Upper lobe of left lung (tissue), 6 donors: ENCODE results near the gene PLIN4. TPM values are rescaled to one million over a fixed set of nuclear protein-coding genes. Genes with fewer than 3 reads are reported as not detected.

Source experiments
- ATAC-seq, 2 donors: fragments of 200-7000 bp; cut with Tn5 transposase; one replicate each; pipeline ENCODE4 v1.9.1; 2022; ENCODE audit warnings: mild to moderate bottlenecking in 2 of 2, moderate library complexity in 2 of 2; ENCODE audit not compliant: low FRiP score in 2 of 2
- DNase-seq, 2 donors: peaks; one replicate each; pipeline ENCODE4 v3.0.0-alpha.2; 2019 to 2020
- H3K27ac ChIP-seq, 4 donors: fragments of 200-600 bp; sonication (generic); one replicate each; pipeline ENCODE4 v1.5.1; 2016 to 2019
- H3K27me3 ChIP-seq, 4 donors: fragments of 200-600 bp; sonication (generic); one replicate each; pipeline ENCODE4 v1.5.1; 2017 to 2019
- H3K36me3 ChIP-seq, 4 donors: fragments of 200-600 bp; sonication (generic); one replicate each; pipeline ENCODE4 v1.5.1; 2016 to 2019
- H3K4me1 ChIP-seq, 4 donors: fragments of 200-600 bp; sonication (generic); one replicate each; pipeline ENCODE4 v1.5.1; 2018 to 2019
- H3K4me3 ChIP-seq, 4 donors: fragments of 200-600 bp; sonication (generic); one replicate each; pipeline ENCODE4 v1.5.1; 2017 to 2019; ENCODE audit warnings: mild to moderate bottlenecking in 2 of 4, moderate library complexity in 1 of 4
- H3K9me3 ChIP-seq, 4 donors: fragments of 200-600 bp; sonication (generic); one replicate each; pipeline ENCODE4 v1.5.1; 2018 to 2019
- CTCF ChIP-seq, 6 experiments: fragments of 450-650 bp in 4 of 6; fragments of 200-600 bp in 2 of 6; sonication (generic) in 2 of 6; IDR thresholded peaks; one replicate each; pipeline ENCODE4 v1.5.1; 2016 to 2019; ENCODE audit warnings: antibody characterized with exemption in 6 of 6
- EP300 ChIP-seq, 4 donors: sonication (generic); formaldehyde crosslinking; IDR thresholded peaks; one replicate each; pipeline ENCODE4 v1.5.1; 2017; ENCODE audit warnings: antibody characterized with exemption in 4 of 4, control low read depth in 2 of 4
- POLR2A ChIP-seq, 4 donors: fragments of 450-650 bp; IDR thresholded peaks; one replicate each; pipeline ENCODE4 v1.5.1; 2016 to 2017; ENCODE audit warnings: antibody characterized with exemption in 4 of 4, mild to moderate bottlenecking in 2 of 4
- POLR2AphosphoS5 ChIP-seq, 2 donors: sonication (generic); formaldehyde crosslinking; IDR thresholded peaks; one replicate each; pipeline ENCODE4 v1.5.1; 2017; ENCODE audit warnings: antibody characterized with exemption in 2 of 2
- WGBS, 2 donors: methylation state at CpG; one replicate each; pipeline ENCODE4 v1.1.5; 2017 to 2018; 5-methylcytosine and 5-hydroxymethylcytosine counted together
- total RNA-seq, 6 donors: library from RNA; depleted of rRNA in 4 of 6; stranded (reverse); fragments of >200 nt in 4 of 6; gene quantifications; one replicate each; pipeline versions ENCODE4 v1.1.0 to v1.2.1, GENCODE V29; 2016 to 2021
- donor health status: DM: no; HTN: no; CAD: no; lungs with moderate emphysema.
- donor health status: DM: no; HTN: yes; CAD: no; lungs with severe emphysema.

Gene PLIN4
- total RNA-seq, 6 donors from 2014 or later = 1.8 to 11.5 (median 3.8) TPM

GRCh38 chr19:4539169-4539692 is 20.9 kb upstream of the PLIN4 start:
- WGBS, 2 donors = 75 to 81% methylated on average over 2 to 3 of the region's 3 CpGs
- peaks cover 11 to 43% (median 24%) of the 10 kb centered on the region in 4 donors for H3K4me1 ChIP-seq
- TF ChIP-seq POLR2A (IDR thresholded peaks at IDR 0.05) (no peak), CTCF (IDR thresholded peaks at IDR 0.05) (no peak), EP300 (IDR thresholded peaks at IDR 0.05) (no peak), POLR2AphosphoS5 (IDR thresholded peaks at IDR 0.05) (no peak)
- H3K9me3 ChIP-seq = peaks cover 0 to 5% (median 2%) of the 10 kb centered on the region in 4 donors
- DNase-seq = no peak
- H3K27ac ChIP-seq = peak overlapping the region; percentile 80 to 89 (median 86)
- peak overlapping the region in 3 of 4 donors; percentile 13 to 47 (median 39) for H3K4me3 ChIP-seq
- H3K36me3 ChIP-seq = no peaks in the 10 kb centered on the region
- no peak for ATAC-seq
- no peaks in the 10 kb centered on the region for H3K27me3 ChIP-seq

GRCh38 chr19:4538601-4538954 is 20.3 kb upstream of the PLIN4 start:
- peak overlapping the region in 1 of 4 donors; percentile 39 for H3K4me3 ChIP-seq
- TF ChIP-seq POLR2AphosphoS5 (IDR thresholded peaks at IDR 0.05) = no peak
- TF ChIP-seq POLR2A (IDR thresholded peaks at IDR 0.05) = no peak
- no peak for TF ChIP-seq EP300 (IDR thresholded peaks at IDR 0.05)
- TF ChIP-seq CTCF (IDR thresholded peaks at IDR 0.05) = no peak
- peak overlapping the region in 2 of 4 donors; percentile 87 to 89 for H3K27ac ChIP-seq
- H3K36me3 ChIP-seq = no peaks in the 10 kb centered on the region
- H3K9me3 ChIP-seq = peaks cover 0 to 5% (median 2%) of the 10 kb centered on the region in 4 donors
- no peaks in the 10 kb centered on the region for H3K27me3 ChIP-seq
- ATAC-seq (no peak), DNase-seq (no peak)
- 85 to 95% methylated on average over 11 to 12 of the region's 13 CpGs for WGBS, 2 donors
- H3K4me1 ChIP-seq = peaks cover 11 to 43% (median 24%) of the 10 kb centered on the region in 4 donors

- Histone ChIP-seq H3K36me3 (no peaks in the 10 kb centered on the region), H3K27ac (peak overlapping the region in 1 of 4 donors; percentile 89), H3K27me3 (no peaks in the 10 kb centered on the region), H3K4me1 (peaks cover 11 to 43% (median 24%) of the 10 kb centered on the region in 4 donors), H3K9me3 (peaks cover 0 to 5% (median 2%) of the 10 kb centered on the region in 4 donors), H3K4me3 (peak overlapping the region in 1 of 4 donors; percentile 39)
- WGBS, 2 donors = 79% methylated on average over 25 of the region's 27 CpGs; no CpG with 5 or more reads in 1 of the 2 donors
- ATAC-seq (no peak), DNase-seq (no peak)
- no peak for TF ChIP-seq POLR2AphosphoS5 (IDR thresholded peaks at IDR 0.05)
These were observed 19.8 kb upstream of the PLIN4 start for GRCh38 chr19:4537953-4538600.

- TF ChIP-seq CTCF (IDR thresholded peaks at IDR 0.05) (no peak), POLR2A (IDR thresholded peaks at IDR 0.05) (no peak), EP300 (IDR thresholded peaks at IDR 0.05) (no peak), POLR2AphosphoS5 (IDR thresholded peaks at IDR 0.05) (no peak)
- Histone ChIP-seq H3K36me3 (no peaks in the 10 kb centered on the region), H3K9me3 (peaks cover 0 to 5% (median 2%) of the 10 kb centered on the region in 4 donors), H3K27me3 (no peaks in the 10 kb centered on the region), H3K27ac (peak overlapping the region in 1 of 4 donors; percentile 49), H3K4me1 (peaks cover 8 to 43% (median 22%) of the 10 kb centered on the region in 4 donors), H3K4me3 (no peak overlapping the region)
- ATAC-seq = no peak
- WGBS, 2 donors = 59 to 72% methylated on average over 3 to 5 of the region's 5 CpGs
- DNase-seq = no peak
These were observed 18.5 kb upstream of the PLIN4 start for GRCh38 chr19:4536798-4537197.

GRCh38 chr19:4534836-4535658 is 16.8 kb upstream of the PLIN4 start, which contains the start of gene PLIN5:
Gene PLIN5, minus strand, starts transcription at chr19:4535224. Its CDS starts 1,150 bp downstream, at chr19:4534074.
- DNase-seq = peak; percentile 86 to 96
- Histone ChIP-seq H3K27ac (peak within 1 kb of the TSS in 3 of 4 donors; percentile 6 to 84 (median 70)), H3K4me1 (peaks cover 5 to 37% (median 20%) of the 10 kb centered on the region in 4 donors), H3K36me3 (no peaks in the 10 kb centered on the region), H3K9me3 (no peaks in the 10 kb centered on the region), H3K4me3 (peak within 1 kb of the TSS in 3 of 4 donors; percentile 42 to 49 (median 47)), H3K27me3 (no peaks in the 10 kb centered on the region)
- no peak for TF ChIP-seq CTCF (IDR thresholded peaks at IDR 0.05)
- TF ChIP-seq POLR2AphosphoS5 (IDR thresholded peaks at IDR 0.05) = peak in 1 of 2 donors; percentile 65
- TF ChIP-seq POLR2A (IDR thresholded peaks at IDR 0.05) = peak in 2 of 4 donors; percentile 28 to 68
- no peak for TF ChIP-seq EP300 (IDR thresholded peaks at IDR 0.05)
- 15 to 38% methylated on average over 6 to 45 of the region's 49 CpGs for WGBS, 2 donors
- ATAC-seq = peak; percentile 67 to 83
